COR-L47 (cell line): ENCODE results near the gene SREBF2.
"Not testable (repeated sequence)": the region's sequence is repeated elsewhere in the genome, so short reads cannot be mapped to it uniquely, and the experiment has no call there.

Source experiments
- DNase-seq: peaks from one replicate; lab custom pipeline; 2025; lab: John Stamatoyannopoulos, UW

Gene SREBF2

DNA sequence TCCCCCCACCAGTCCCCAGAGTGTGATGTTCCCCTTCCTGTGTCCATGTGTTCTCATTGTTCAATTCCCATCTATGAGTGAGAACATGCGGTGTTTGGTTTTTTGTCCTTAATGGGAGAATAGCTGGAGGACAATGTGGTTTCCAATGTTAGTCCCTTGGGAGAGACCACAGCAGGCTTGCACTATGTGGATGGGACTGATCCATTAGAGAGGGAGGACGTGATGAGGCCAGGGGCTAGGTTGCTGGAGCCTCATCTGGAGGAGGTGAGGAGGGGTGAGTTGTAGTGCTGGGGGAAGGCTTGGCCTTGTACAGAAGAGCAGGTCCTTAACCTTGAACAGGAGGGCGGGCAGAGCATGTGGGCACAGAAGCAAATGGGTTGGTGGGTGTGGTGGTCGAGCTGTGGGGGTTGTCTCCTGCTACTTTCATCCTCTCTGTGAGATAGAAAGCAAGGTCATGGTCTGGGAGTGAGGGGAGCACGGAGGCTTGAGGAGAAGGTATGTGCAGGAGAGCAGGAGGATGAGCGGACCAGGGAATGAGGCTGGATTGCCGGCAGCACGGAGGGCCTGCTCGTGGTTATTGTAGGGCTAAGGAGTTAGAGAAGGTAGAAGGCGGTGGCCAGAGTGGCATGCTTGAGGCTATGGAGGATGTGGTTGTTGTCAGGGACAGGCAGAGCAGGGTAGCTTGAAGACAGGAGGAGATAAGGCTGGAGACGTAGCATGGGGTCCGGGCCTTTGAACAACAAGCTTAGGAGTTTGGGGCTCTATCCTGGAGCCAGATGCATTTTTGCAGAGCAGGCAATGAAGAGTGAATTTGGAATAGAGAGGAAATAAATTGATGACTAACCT is 11.2 kb upstream of the SREBF2 start:
- DNase-seq: no peak

DNA sequence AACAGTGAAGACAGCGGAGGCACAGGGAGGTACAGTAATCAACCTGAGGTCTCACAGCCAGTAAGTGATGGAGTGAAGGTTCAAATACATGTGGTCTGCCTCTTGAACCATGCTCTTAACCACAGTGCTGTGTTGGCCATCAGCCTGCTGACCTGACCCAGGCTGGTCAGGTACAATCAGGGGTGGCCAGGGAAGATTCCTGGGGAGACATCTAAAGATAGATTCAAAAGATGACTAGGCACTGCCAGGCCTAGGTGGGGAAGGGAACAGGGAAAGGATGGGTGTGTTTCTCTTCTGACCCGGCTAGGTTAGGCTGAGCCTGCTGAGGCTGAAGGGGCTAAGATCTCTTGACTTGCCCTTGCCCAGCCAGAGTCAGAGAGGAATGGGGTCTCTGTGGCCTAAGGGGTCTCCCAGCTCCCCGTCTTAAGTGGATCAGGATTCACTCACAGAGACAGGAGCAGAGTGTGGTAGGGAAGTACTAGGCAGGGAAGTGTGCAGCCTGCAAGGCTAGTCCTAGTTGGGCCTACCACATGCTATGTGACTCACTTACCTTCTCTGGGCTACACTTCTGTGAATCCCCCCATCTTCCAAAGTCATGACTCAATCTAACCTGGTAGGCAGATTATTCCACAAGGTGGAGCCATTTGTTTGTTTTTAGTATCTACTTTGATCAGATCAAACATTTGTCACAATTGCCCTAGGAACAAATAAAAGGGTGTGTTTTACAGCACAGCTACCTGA is 10.4 kb upstream of the SREBF2 start:
- peak; percentile 58 for DNase-seq

DNA sequence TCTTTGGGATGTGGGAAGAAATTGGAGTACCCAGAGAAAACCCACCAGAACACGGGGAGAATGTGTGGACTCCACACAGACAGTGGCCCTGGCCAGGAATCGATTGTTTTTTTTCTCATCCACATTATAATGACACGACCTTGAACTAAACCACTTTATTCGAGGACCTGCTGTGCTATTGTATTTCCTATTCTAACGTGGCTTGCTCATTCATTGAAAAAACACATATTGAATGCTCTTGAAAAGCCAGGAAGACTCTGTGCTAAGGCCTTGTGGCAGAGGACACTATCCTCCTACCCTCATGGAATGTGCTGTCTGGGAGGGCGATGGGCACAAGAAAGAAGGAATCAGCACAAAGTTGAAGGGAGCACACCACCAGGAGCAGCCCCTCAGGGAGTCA is 9.1 kb upstream of the SREBF2 start:
- no peak for DNase-seq

DNA sequence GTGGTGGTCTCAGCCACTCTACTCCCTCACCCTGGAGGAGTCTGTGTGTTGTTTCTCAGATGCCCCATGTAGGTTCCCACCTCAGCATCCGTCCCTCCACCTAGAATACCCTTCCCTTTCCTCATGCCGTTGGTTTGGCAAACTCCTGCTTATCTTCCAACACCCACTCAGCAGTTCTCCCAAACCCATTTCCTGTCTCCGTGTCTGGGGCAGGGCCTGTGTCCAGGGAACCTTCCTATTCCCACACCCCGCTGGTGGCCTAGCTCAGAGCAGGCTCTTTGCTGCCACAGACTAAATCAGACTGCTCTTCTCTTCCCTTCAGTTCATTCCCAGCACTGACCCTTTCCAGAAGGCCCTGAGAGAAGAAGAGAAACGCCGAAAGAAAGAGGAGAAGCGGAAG is 7.5 kb upstream of the SREBF2 start:
- no peak for DNase-seq

DNA sequence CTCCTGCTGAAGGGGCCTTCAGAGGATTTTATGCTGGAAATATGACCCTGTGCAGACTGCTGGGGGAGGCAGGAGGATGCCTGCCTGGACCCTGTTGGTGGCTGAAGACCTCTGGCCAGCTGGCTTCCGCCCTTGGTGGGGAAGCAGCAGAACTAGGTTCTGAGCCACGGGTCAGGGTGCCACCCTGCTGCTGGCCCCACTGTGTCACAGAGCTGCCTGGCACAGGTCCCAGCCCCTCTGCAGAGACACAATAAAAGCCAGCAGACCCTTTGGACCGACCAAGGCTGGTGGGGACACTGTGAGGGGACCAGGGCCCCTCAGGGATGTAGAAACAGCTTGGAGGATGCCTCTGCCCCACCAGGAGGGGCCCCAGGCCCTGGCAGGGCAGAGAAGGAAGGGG is 6.9 kb upstream of the SREBF2 start:
- DNase-seq: no peak

DNA sequence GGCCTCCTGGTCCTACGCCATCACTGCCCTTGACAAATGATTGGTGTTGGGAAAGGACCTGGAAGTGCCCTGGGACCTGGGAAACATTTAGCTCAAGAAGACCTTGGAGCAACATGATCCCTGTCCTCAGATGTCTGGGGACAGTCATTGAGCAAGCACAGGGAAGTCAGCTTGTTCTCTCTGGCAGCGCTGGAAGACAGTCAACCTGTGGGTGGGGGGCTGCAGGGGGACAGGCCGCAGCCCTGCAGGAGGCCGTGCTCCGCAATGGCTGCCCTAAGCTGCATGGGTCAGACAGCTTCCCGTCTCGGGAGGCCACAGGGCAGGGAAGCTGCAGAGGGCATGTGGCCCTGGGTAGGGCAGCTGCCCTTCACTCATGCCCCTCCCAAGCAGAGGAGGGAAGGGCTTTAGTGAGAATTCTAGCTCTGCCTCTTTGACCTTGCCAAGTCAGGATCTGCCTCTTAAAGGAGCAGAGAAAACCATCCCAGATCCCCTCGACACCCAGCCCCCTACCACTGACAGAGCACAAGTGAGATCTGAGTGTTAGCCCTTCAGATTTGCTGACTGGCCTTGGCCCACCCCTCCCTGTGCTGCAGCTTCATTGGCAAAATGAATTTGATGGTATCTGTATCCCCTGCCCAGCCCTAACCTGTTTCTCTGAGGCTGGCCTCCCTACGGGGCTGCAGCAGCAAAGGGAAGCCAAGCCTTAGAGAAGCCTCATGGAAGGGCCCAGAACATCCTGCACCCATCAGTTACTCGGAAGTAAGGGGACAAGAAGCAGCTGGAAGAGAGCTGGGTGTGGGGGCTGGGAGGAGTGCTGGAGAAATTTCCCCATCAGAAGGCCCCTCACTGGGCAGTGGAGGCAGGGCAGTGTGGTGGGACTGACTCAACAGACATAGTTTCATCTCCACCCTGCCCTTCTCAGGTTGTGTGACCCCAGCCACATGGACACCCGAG is 6.2 kb upstream of the SREBF2 start:
- no peak for DNase-seq

DNA sequence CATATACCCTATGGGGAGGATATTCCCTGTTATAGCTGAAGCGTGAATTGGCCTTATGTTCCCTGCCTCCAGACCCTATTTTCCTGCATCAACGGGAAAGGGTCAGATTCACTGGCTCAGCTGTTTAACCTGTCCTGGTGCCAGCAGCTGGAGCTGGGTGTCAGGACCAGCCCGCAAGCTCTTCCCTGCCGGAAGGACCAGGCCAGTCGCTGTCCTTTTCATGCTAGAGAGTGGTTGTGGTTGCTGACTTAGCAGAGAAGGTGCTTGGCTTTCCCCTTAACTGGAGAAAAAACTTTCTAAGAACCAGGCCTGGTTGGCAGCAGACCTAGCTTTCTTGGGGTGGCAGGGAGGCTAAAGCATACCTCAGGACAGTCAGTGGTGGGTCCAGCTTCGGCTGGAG is 5.2 kb upstream of the SREBF2 start:
- no peak for DNase-seq

DNA sequence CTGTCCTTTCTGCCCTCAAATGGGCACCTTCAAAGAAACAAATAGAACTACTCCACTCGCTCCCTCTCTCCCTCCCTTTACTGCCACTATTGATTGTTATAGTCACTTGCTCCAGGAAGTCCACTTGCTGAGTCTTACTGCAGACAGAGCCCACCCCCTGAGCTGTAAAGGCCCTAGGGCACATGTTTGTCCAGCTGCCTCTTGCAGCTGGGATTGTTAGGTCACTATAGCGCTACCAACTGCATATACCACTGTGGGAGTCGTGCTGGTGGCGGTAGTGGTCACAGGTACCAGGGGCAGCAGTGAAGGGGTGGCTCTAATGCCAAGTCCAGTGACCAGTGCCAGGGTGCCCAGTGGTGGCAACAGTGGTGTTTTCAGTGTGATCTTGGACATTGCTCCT is 4.4 kb upstream of the SREBF2 start:
- peak; percentile 68 for DNase-seq

DNA sequence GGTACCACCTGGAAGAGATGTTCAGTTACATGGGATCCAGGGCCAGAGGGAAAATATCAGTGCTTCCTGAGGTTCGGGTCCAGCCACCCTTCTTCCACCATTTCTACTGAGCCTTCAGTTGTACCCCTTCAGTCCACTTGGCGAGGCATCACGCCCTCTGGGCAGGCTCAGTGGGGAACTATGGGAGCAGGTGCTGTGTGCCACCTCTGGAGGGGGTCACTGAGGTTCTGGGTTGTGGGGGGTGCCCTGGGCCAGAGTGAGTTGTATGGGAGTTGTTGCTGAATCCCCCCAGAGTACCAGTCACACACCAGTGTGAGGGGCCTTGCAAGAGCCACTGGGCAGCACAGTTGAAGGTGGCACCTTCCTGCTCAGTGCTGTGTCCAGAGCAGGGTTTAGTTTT is 2.7 kb upstream of the SREBF2 start:
- DNase-seq: no peak

DNA sequence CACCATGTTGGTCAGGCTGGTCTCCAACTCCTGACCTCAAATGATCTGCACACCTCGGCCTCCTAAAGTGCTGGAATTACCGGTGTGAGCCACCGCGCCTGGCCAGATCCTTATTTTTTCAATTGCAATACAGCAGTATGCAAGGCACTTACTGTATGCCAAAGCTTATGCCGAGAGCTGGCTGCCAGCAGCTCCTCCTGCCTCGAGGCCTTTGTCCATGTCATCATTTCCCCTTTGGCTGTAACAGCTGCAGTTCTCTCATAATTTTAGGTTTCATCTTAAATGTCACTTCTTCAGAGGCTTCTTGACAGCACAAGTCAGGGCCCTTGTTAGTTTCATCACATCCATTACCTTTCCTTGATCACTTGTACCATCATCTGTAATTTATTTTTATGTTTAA is 1.5 kb upstream of the SREBF2 start:
- DNase-seq: no peak

DNA sequence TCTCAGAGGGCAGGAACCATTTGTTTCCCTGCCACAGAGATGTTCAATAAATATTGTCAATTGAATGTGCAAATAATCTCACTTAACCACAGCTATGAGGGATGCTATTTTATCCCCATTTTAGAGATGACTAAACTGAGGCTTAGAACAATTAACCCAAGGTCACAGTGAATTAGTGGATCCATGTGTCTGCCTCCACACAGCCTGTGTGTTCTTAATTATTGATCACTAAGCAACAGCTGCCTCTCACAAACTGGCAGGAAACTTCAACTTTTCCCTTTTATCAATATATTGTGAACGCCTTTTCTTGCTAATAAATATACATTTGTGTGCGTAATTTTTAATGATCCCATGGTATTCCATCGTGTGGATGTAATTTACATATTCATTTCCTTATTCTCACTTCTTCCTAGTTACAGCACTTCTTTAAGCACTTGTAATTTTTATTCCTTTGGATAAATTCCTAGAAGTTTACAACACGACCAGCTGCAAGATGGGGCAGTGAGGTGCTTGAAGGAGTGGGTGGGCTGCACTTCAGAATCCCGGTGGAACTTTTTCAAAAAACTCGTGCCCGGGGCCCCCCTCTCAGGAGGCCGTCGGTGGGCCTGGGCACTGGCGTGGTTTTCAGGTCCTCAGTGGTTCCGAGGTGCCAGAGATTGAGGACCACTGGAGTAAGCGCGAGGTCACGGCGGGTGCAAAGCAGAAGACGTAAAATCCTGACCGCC is 915 bp upstream of the SREBF2 start:
- DNase-seq: no peak

DNA sequence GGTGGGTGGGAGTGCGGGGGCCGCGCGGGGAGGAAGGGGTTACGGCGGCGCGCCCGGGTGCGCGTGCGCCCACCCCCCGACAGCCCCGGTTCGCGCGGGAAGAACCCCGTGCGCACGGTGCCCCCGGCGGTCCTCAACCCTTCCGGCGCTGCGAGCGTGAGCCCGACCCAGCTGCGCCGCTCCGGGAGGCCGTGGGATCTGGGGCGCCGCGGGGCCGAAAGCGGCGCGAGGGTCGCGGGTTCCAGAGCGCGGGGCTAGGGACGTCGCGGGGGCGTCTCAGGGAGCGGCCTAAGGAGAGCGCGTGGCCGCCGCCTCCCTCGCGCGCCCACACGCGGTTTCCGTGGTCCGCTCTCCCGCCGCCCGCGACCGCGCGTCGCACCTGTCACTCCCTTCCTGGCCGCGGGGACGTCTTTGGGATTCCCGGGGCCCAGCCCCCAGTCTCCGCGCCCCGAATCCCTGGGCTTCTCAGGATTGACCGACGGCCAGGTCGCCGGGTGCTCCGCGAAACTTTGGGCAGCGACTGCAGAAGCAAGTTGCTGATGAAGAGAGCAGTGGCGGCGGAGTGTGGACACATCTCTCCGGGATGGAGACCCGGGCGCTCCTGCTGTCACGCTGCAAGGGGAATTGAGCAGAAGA is 582 bp downstream of the SREBF2 start:
- peak; percentile 59 for DNase-seq

DNA sequence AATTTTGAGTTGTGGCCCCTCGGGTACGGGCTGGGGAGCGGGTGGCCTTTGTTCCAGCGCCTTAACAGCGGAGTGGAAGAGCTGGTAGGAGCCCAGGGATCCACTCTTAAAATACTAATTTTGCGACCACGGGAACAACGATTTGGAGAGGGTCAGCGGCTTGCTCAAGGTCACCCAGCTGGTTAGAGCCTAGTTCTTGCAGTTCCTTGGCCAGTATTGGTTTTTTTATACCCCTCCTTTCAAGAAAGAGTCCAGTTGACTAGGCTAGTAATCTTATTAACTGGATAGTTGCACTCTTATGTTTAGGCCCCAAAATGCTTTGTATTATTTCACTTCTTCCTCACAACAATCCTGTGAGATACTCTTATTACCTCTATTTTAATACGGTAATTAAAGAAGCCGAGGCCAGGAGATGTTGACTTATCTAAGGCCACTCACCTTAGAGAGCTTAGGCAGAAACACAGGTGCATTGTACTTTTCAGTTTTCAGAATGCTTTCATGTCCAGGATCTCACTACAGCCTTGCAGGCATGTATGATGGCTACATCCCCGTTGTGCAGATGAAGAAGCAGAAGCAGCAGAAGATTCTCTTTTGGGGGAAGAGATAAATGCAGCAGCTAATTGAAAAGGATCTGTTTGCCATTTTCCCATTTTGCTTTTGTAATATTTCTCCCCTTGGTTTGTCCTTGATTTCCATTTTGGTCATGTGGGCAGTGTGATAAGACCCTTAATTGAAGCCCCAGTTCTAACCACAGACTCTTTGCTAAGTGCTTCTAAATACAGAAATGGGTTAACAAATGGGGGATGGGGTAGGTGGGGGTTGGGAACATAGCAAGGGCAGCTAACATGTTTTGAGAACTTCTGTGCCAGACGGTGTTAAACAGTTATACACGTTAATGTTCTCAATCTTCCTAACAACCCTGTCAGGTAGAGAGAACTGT is 1.4 kb downstream of the SREBF2 start:
- no peak for DNase-seq

DNA sequence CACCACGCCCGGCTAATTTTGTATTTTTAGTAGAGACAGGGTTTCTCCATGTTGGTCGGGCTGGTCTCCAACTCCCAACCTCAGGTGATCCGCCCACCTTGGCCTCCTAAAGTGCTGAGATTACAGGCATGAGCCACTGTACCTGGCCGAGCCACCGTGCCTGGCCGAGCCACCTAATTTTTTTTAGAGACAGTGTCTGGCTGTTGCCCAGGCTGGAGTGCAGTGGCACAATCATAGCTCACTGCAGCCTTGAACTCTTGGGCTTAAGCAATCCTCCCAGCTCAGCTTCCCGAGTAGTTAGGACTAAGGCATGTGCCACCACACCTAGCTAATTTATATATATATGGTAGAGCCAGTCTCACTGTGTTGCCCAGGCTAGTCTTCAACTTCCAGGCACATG is 2.6 kb downstream of the SREBF2 start:
- not testable (repeated sequence) for DNase-seq

DNA sequence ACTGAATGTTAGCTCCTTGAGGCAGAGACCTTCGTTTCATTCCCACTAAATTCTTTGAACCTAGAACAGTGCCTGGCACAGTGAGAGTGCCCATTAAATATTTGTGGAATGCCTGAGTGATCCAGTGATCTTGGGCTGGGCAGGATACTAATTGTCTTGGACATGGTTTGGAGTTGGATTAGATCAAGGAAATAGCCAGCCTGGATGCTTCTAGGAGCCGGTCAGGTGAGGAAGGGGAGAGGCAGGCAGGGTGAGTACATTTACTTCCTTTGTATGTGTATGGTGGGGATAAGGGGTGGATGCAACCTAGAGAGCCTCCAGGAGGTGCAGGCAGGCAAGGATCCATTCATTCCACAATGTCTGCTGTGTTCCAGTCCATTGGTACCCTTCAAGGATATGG is 3.6 kb downstream of the SREBF2 start:
- DNase-seq: no peak

DNA sequence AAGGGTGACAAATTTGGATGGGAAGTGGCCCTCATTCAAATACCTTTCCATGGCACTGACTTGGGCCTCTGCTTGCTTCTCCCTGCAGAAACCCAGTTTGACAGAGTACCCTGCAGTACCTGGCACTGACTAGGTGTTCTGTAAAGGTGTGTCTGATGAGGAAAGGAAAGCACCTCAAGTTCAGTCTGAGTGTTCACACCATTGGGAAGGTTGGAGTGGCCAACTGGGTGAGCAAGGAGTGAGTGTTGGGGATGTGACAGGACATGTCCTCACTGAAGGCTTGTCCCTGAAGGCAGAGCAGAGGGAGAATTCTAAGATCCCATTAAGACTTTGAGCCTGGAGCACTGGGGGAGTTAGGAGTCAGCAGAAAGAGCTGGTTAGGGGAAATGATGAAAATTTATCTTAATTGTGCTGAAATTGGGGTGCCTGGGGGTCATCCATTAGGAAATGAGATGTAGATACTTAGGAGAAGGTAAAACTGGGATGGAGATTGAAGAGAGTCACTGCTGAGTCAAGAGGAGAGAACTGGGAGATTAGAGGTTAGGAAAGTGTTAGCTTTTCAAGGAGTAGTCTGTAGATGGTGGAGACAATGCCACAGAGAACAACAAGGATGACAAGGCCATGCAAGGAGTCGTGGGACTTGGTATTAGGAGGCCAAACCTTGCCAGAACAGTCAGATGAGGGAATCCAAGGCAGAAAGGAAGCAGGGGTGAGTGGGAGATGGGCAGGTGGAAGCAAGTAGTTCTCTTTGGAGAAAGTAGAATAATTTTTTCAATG is 6.1 kb downstream of the SREBF2 start:
- no peak for DNase-seq

DNA sequence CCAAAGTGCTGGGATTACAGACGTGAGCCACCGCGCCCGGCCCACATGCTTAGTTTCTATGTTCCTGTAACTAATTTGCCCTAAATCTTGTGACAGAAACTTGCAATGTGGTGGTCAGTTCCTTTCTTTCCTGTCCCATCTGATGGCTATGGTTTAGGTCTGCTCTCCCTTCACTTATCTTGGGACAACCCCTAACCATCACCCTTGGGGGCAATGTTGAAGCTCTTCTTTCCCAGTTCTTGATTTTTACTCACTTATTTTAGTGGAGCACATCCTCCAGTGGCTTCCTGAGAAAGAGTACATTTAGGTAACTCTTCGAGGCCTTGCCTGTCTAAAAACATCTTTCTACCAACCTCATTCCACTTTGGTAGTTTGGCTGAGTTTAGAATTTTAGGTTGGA is 7.3 kb downstream of the SREBF2 start:
- no peak for DNase-seq

DNA sequence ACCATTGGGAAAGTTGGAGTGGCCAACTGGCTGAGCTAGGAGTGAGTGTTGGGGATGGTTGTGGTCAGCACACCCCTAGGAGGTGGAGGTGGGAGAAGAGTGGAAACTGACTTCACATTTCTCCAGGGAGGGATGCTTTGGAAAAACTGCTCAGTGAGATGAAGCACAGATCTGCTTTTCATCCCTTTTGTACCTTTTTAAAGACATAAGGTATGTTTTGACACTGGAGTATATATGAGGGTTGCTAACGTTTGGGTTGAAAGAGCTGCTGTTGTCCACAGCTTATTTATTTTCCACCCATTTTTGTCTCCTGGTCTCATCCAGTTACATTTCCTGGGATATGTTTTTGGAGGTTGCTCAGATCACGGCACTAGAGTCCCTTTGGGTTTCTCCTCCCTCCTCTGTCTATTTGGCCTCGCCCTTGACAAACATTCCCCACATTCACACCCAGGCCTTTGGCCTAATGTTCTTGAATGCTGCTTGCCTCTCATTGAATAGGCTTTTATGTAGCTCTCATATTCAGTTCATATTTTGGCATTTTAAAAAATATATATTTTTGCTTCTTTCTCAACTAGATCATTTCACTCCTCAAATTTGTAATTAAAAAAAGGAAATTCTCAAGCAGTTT is 8.3 kb downstream of the SREBF2 start:
- no peak for DNase-seq
